GOT3 (cell line): ENCODE results near the gene EIPR1.

Experiments
- DNase-seq: peaks from one replicate; lab custom pipeline; 2025; ENCODE audit warnings: mixed read lengths; lab: John Stamatoyannopoulos, UW

EIPR1 gene

DNA sequence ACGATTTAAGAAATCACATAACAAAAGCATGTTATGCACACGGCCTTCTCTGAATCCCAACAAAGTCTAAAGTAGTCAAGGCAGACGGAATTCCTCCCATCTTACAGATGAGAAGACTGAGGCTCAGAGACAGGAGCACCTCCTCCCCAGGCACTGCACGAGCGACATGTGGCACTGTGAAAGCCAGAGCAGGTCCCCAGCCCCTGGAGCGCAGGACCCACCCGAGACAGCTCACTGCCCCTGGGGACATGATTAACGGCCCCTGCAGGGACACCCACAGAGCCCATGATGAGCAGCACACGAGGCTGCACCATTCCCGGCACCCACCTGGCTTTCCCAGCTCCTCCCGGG lies 53.6 kb downstream of the EIPR1 start:
- no peak for DNase-seq

DNA sequence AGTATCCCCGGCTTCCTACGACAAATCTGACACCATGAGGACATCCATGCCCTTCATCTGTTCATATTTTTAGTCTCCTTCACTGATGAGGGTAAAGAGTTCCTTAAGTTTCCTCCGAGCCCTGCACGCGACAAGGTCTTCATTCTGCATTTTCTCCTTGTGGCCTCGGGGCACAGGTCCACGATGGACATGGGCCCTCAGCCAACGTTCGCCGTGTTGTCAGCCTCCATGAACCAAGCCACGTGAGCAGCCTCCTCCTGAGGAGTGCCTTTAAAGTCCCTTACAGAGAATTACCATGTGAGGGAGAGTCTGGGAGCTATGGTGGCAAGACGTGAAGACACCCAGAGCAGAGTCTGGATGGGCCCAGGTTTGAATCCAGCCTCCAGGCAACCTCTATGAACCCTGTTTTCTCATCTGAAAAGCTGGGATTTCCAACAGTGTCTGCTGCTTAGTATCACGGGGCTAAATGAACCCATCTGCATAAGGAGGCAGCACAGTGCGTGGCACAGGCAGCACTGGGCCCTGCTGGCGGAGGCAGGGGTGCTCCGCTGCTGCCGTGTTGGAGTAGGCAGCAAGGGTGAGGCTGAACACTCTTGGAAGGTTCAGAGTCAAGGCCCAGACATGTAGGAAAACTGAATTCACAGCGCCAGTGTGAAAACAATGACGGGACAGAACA lies 54.1 kb downstream of the EIPR1 start:
- no peak for DNase-seq

DNA sequence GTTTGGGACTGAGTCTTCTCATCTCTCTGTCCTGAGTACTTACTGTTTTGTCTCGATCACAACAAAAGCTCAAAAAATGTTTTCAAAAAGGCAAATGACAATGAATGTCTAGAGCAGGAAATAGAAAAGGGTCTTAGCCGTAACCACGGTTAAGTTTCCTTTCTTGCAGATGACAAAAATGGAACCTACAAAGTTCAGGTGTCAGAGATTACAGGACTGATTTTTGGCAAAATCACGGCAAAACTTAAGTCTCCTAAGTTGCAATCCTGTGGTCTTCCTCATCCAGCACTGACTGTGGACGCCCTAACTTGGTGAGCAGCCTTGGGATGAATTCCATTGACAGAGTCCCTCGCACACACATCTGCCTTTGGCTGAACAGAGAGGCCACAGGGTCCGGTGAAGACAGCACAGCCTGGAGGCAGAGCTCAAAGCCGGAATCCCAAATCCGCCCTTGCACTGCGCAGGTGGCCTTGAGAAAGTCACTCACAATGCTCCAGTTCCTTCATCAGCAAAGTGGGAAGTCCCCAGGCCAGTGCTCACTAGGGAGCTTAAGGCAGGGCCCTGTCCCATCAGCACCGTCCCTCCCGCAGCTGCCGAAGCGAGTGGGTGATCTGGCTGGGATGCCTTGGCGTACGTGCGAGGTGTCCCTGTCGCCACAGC lies 55.2 kb downstream of the EIPR1 start:
- no peak for DNase-seq

DNA sequence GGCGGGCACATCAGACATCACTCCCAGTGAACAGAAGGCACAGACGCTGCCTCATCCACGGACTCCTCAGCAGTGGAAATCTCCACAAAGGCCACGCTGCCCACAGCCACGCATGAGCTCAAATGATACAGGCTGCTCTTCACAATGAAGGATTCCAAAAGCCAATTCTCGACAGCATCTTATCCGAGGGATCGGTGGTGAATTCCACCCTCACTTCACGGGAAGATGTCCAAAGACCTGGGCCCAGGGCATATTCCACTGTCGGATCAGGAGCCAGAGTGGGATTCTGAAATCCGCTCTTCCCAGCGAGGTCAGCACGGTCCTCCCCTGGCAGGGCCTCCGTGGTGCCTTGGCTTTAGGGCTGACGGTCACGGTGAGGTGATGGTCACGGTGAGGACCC lies 55.8 kb downstream of the EIPR1 start:
- no peak for DNase-seq

DNA sequence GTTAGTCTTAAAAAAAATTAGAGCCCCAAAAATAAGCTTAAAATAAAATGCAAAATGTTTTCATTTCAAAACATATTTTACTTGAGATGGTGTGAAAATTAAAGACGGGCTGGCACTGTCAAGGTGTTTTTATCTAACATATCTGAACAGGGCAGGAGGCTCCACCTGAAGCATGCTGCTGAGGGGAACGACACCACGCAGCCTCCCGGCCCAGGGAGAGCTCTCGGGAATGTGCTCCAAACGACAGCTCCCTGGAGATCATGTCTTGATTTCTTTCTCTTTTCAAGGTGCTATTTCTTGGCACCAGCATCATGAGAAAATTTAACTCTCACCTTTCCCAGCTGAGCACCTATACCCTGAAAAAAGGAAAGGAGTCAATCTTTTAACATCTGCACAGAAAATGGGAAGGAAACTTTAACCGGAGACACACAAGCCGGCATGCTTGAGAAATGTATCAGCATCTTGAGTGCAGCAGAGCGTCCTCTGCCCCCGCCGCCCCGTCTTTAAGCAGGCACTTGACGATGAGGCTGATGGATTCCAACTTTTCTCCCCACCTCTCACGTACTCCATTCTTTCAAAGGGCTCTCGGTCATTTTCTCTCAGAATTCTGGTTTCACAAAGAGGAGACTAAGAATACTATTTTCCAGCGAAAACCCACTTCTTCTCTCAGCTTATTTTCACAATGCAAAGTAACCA lies 56.6 kb downstream of the EIPR1 start:
- DNase-seq: no peak

DNA sequence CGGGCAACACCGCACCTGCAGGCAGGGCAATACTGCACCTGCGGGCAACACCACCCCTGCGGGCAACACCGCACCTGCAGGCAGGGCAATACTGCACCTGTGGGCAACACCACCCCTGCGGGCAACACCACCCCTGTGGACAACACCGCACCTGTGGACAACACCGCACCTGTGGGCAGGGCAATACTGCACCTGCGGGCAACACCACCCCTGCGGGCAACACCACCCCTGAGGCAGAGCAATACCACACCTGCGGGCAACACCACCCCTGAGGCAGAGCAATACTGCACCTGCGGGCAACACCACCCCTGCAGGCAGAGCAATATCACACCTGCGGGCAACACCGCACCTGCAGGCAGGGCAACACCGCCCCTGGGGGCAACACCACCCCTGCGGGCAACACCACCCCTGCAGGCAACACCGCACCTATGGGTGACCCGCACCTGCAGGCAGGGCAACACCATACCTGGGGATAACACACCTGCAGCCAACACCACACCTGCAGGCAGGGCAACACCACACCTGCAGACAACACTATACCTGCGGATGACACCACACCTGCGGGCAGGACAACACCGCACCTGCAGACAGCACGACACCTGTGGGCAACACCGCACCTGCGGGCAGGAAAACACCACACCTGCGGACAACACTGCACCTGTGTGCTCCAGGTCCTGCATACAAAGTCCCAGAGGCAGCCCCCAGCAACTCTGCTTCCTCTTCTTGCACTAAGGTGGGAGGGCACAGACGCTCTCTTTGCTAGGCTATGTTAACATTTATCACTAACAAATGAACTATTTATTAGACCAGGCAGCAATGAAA lies 57.7 kb downstream of the EIPR1 start:
- no peak for DNase-seq

DNA sequence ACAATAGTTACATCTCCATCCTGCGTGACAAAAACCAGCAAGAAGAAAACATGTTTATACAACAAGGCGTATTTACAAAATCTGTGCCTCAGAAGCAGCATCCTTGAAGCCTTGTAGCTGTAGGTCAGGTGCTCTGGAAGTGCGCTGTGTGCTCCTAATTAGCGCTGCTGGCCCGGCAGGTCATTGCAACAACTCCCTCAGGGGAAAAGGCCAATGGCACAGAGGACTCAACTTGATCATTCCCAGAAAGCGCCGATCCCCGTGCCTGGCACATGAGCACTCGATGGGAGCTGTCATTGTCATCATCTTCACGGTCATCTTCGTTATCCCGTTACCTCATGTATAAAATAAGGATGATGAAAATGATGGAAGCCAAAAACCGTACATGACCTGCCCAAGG lies 58.5 kb downstream of the EIPR1 start:
- no peak for DNase-seq

DNA sequence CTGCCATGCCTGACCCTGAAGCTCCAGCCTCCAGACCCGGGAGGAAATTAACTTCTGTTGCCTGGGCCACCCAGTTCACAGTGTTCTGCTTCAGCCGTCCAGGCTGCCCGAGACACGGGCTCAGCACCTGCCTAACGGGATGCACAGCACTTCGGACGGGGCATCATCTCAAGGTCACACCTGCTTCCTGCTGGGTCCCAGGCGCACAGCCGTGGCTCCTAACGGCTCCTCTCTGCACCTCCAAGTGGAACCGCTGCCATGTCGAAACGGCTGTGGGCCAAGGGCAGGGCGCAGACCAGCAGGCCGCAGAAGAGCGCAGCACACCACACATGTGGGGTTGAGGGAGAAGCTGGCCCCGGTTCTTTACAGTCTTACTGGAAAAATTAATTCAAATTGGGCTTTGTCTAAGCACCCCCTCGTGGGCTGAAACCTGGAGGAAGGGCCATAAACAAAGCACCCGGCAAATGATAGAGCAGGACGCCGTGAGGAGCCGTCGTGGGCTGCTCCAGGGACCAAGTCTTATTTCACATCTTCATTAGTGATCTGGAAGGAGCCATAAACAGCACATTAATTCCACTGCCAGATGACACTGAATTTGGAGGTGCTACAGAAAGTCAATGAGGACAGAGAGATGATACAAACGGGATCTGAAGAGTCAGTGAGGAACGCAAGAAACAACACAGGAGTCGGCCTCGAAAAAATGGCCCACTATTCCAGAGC lies 59.6 kb downstream of the EIPR1 start:
- DNase-seq: no peak

DNA sequence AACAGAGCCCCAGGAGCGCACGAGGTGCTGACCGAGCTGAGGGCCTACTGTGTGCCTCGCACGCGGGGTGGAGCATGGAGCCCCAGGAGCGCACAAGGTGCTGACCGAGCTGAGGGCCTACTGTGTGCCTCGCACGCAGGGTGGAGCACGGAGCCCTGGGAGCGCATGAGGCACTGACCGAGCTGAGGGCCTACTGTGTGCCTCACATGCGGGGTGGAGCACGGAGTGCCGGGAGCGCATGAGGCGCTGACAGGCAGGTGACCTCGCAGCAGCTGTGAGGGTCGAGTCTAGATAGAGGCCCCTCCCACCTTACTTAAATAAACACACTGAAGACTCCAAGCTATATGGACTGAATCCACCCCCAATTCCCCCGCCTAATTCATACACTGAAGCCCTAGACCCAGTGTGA lies 60.3 kb downstream of the EIPR1 start:
- DNase-seq: no peak

DNA sequence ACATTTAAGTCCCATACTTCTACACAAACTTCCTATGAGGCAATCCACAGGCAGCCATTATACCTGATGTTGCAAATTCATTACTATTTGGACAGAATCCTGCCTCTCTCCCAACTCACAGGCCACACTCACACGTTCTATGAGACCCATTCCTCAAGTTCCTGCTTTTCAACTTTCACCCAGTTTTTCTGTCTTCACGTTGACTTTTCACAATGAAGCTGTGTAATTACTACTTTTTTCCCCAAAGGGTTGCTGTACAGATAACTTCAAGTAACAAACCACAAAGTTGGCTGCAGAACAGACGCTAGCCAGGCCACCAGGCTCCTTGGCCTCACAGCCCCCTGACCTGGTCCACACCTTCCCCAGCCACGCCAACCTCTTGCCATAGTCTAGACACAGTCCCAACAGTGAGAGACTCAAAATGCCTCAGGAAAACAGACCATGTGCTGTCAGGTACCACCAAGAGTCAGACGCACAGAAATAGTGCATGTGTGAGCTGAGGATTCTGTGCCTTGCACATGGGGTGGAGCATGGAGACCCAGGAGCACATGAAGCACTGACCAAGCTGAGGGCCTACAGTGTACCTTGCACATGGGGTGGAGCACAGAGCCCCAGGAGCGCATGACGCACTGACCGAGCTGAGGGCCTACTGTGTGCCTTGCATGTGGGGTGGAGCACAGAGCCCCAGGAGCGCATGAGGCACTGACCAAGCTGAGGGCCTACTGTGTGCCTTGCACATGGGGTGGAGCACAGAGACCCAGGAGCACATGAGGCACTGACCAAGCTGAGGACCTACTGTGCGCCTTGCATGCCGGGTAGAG lies 61.0 kb downstream of the EIPR1 start:
- DNase-seq: no peak

DNA sequence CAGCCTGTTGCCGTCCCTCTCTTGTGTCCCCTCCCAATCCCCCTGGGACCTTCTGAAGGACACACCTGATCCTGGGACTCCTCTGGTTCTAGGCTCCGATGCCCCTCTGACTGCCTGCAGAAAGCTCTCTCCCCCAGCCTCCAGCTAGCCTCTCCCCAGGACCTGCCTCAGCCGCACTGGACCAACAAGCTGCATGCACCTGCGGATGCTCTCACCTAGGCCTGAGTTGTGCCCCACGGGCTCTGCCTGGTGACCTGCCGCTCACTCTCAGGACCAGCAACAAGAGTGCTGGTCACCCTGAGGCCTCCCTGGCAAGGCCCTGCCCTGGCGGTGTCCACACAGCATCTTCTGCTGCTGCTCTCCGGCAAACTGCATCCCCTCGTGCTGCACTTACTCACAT lies 63.0 kb downstream of the EIPR1 start:
- no peak for DNase-seq

DNA sequence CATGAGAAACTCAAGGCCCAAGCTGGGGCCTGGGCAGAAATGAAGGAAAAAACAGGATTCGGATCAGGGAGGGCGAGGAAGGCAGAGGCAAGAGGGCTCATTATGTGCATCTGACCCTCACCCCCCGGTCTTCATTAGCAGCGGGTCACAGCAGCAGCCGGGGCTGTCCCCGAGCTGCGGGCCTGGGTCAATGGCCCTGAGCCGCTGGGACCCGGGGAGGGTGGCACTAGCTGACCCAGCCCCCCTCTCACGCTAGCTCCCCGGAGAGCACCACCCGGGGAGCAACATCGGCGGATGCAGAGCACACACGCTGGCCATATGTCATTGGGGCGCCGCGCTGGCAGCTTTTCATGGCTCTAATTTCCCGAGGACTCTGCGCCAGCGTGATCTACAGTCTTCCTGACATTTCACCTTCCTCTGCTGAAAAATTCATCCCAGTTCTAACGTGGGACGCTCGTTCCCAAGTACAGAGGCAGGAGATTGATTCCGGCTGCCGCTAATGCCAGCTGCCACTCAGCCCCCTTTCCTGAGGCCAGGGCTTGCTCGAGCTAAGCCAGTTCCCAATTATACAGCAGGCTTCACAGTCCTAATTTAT lies 63.7 kb downstream of the EIPR1 start:
- DNase-seq: no peak

DNA sequence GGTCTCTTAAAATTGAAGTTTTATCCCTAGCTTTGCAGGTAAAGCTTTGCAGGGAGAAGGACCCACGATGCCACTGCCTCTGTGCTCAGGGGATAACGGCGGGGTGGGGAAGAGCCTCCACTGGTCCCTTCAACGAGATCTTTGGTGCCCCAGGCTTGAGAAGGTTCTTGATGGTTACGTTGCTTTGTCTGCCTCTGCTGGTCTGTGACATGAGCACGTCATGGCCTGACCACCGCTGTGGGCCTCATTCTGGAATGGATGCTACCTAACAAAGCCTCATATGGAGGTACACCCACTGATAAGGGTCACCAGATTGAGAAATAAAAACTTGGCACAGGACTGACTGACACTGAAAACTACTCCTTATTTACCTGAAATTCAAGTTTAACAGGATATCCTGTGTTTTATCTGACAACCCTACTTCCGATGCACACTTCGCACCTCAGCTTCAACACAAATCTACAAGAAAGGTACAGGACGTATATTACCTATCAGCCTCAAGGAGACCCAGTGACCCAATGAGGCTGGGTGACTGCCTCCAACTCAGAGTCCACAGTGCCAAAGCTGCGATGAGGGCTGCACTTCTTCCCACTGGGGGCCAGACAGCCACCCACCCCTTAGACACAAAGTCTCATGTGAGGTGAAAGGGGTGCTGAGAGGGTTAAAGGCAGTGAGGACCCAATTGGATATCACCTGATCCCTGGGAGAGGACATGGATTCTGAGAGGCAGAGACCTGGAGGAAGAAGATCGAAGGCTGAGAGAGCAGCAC lies 64.9 kb downstream of the EIPR1 start:
- no peak for DNase-seq

DNA sequence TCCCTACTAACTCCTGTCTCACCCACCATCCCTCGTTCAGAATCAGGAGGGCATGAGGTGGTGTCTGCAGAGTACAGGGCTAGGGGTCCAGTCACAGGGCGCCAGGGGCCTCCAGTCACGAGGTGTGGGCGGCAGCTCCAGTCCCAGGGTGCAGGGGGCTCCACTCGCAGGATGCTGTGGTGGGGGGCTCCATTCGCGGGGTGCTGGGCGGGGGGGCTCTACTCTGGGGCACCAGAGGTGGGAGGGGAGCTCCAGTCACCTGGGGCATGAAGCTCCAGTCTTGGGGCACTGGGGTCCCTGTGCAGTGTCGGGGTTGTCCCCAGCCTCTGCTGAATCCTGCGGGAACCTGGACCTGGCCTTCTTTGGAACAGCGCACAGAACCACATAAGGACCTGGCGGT lies 66.0 kb downstream of the EIPR1 start:
- DNase-seq: no peak

DNA sequence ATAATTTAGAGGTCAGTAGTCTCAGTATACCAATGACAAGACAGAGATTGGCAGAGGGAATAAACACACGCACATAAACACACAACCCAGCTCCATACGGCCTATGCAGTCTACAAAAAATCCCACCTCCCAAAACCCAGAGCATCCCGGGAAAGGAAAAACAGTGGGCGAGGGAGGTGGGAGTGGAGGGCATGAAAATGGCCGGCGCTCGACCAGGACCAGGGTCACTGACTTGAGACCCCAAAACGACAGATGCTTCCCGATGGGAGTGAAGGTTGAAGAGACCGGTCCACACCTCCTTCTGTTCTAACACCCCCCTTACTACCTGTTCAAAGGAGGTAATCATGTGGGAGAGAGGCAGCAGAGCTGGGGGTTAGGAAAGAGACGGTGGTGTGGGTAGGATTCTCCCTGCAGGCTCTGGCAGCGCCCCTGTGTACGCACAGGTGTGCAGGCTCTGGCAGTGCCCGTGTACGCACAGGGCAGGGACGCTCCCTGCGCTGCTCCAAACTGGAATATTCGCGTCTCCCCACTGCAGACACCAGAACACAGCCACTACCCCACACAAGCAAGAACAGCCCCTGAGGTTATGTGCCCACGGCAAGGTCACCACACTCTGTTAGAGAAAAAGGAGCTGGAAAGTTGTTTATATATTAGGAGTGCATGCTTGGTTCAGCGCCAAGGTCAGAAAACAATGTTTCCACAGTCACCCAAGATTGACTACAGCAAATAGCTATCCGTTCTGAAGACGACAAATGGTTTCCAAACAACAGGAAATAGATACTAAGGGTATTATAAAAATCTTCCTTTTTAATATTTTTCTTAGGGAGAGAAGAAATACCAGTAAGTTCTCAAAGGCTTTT lies 67.9 kb downstream of the EIPR1 start:
- DNase-seq: no peak

DNA sequence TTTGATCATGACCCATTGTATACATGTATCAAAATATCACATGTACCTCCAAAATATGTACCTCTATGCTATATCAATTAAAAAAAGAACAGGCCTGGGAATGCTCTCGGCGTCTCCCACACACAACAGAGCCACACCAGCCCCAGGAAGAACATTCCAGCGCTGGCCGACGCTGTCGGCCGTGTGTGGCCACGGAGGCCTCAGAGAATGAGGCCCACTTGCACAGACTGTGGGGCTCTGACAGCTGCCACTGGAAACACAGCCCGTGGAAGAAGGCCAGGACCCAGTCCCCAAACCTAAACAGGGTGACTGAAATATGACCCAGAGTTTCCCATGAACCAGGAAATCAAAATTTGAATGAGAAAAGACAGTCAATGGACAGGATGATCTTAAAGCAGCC lies 69.7 kb downstream of the EIPR1 start:
- DNase-seq: no peak

DNA sequence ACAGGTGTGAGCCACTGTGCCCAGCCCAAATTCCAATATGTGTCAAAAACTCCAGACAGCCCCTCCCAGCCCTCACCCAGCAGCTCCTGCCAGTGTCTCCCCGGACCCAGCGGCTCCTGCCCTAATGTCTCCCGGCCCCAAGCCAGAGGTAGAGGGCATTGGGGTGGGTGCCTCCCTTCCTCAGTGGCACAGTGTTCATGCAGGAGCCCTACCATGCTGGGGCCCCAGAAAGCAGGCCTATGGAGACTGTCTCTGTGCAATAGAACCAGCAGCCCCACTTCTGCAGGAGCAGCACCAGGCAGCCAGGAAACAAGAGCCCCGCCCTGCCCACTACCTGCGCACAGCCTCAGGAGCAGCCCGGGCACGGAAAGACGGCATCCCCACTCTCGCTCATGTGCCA lies 70.4 kb downstream of the EIPR1 start:
- no peak for DNase-seq

DNA sequence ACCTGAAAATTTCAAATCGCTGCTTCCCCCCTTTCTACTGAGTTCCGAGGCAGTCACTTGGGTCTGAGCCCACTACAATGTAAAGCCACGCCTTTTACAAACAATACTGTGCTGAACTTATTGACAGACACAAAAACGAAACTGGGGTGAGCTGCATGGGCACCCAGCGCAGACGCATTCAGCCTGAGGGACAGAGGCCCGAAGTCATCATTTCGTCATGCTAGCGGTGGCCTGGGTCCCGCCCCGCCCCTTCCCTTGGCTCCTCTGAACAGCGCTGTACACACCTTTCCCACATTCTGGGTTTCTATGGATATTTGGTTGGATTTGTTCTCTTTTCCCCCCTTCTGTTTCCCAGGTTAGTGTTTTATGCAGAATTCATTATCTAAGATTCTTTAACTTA lies 71.7 kb downstream of the EIPR1 start:
- DNase-seq: no peak

DNA sequence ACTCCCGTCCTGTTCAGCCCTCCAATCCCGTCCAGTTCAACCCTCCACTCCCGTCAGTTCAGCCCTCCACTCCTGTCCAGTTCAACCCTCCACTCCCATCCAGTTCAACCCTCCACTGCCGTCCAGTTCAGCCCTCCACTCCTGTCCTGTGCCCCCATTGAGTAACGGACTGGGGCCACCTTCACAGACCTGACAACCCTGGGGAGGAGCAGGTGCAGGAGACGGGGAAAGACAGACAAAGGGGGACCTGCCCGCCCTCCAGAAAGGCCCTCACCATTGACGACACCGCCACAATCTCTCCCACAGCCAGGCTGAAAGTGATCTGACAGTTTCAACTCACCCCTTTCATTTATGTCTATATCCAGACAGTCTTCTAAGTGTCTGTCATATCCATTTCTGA lies 72.2 kb downstream of the EIPR1 start:
- DNase-seq: no peak
